ENCODE data around the gene PDE6D. TPM values are rescaled to one million over a fixed set of nuclear protein-coding genes. Genes with fewer than 3 reads are reported as not detected.

PDE6D gene
- total RNA-seq, 2 donors from 2014 or later, result 37.8 to 45.0 TPM

DNA sequence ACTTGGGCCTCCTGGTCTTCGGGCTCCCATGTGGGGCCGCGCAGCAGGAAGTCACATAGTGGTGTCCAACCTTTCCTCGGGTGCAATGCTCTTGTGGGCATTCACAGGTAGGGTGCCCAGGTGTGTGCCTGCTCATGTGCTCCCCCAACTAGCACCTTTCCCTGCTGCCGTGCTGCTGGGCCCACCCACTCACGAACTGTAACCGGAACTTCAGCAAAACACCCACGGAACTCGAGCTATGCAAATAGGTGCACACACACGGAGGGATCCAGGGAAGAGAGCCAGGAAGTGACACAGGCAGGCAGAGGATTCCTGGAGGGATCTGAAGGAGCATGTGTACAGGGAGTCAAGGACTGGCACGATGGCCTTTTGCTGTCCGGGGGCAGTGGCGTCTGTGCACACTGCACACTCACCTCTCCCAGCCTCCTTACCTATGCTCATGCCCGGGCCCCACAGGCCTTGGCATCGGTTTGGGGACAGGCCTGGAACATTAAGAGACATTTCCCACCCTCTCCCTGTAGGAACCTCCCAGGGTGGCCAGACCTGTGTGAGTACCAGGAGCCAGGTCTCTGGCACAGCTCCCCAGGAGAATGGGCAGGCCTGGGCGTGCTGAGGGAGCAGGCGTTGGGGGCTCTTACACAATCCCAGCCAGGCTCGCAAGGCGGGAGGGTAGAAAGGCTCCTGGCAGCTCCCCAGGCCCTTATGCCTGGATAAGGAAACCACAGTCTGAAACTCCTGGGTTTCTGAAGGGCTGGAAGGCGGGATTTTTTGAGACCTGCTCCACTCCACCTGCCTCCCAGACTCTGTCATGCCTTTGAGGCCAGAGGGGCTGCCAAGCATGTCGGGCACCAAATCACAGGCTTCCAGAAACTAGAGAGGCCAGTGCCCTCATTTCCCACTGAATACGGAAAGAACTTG is 79.4 kb downstream of the PDE6D start:
- Mint-ChIP-seq H3K27me3 (ENCODE audit: low read depth) (no peaks in the 10 kb centered on the region), H3K4me1 (ENCODE audit: low read depth) (peaks cover 18% of the 10 kb centered on the region), H3K9me3 (no peaks in the 10 kb centered on the region), H3K36me3 (ENCODE audit: insufficient read depth in 2 of 2) (peaks cover 0 to 4% of the 10 kb centered on the region in 2 donors), H3K27ac (no peak overlapping the region), H3K4me3 (no peak overlapping the region)
- no peak for DNase-seq
- no peak for ATAC-seq (replicated peaks in 1 of 2)

DNA sequence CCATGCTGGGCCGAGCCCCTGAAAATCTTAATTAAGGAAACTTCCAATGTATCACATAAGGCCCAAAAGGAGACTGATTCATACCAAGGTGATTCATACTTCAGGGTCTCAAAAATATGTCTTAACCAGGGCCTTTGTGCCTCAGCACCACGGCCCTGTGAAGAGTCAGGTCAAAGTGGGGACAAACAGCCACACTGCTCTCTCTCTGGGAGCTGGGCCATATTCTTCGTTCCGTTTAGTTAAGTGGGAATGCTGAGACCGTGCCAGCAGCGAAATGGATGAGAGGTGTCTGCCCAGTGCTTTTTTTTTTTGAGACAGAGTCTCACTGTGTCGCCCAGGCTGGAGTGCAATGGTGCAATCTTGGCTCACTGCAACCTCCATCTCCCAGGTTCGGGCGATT is 82.1 kb downstream of the PDE6D start:
- no peaks in the 10 kb centered on the region for H3K9me3 Mint-ChIP-seq
- no peaks in the 10 kb centered on the region for H3K27me3 Mint-ChIP-seq (ENCODE audit: low read depth)
- DNase-seq (no peak), ATAC-seq (replicated peaks in 1 of 2) (no peak)
- no peak overlapping the region for H3K4me3 Mint-ChIP-seq
- no peak overlapping the region for H3K27ac Mint-ChIP-seq
- no peaks in the 10 kb centered on the region for H3K36me3 Mint-ChIP-seq (ENCODE audit: insufficient read depth in 2 of 2)
- peaks cover under 1% of the 10 kb centered on the region for H3K4me1 Mint-ChIP-seq (ENCODE audit: low read depth)

DNA sequence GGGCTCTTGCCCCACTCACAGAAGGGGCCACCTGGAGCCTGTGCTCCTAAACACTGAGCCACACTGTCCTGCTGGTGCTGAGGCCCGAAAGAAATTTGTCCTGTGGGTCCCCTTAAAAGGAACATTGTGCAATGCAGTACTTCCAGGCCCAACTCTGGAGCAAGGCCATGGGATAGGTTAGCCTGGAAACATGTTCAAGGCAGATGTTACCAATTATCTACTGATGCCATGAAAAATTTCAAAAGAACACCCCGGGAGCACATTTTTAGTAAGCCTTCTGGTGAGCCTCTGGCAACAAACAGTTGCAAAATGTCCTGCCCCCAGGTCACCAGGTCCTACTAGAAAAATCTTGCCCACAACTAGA is 85.1 kb downstream of the PDE6D start:
- DNase-seq (no peak), ATAC-seq (replicated peaks in 1 of 2) (no peak)
- Mint-ChIP-seq H3K4me3 (no peak overlapping the region), H3K36me3 (ENCODE audit: insufficient read depth in 2 of 2) (no peaks in the 10 kb centered on the region), H3K4me1 (ENCODE audit: low read depth) (no peaks in the 10 kb centered on the region), H3K27me3 (ENCODE audit: low read depth) (no peaks in the 10 kb centered on the region), H3K27ac (no peak overlapping the region), H3K9me3 (no peaks in the 10 kb centered on the region)

DNA sequence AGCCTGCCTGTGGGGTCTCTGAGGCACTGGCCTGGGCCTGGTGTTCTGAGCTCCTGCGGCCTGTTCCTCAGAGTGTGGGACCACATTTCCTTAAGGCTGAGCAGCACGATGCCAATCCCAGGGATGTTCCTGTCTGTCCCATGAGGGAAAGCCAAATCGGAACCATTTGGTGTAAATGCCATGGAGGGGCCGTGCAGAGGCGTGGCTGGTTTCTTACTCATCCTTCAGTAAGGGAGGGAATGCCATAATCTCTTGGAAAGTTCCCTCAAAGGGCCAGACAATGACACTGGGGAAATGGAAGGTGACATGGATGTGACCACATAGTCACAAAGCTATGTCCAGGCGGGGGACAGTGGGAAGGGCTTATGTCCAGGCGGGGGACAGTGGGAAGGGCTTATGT is 87.1 kb downstream of the PDE6D start:
- no peak overlapping the region for H3K27ac Mint-ChIP-seq
- ATAC-seq (replicated peaks in 1 of 2), result no peak
- DNase-seq, result no peak
- H3K27me3 Mint-ChIP-seq (ENCODE audit: low read depth), result no peaks in the 10 kb centered on the region
- H3K36me3 Mint-ChIP-seq (ENCODE audit: insufficient read depth in 2 of 2), result no peaks in the 10 kb centered on the region
- H3K9me3 Mint-ChIP-seq, result no peaks in the 10 kb centered on the region
- H3K4me3 Mint-ChIP-seq, result no peak overlapping the region
- no peaks in the 10 kb centered on the region for H3K4me1 Mint-ChIP-seq (ENCODE audit: low read depth)

DNA sequence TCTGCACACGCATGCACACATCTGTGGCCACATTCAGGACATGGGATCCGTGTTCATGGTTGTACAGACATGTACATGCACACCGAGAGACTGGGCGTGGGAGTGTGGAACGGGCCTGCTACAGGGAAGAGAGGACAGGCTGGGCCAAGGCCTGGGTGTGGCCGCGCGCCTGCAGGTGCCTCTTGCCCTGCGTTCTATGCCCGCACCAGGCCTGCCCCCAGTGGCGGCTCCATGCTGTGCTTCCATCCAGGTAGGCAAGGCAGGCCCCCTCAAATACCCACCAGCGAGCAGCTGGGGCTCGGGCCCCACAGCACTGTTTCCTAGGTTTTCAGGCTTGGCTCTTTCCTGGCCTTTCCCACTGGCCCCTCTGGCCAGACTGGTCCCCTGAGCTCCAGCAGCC is 88.2 kb downstream of the PDE6D start:
- no peak overlapping the region for H3K27ac Mint-ChIP-seq
- no peak overlapping the region for H3K4me3 Mint-ChIP-seq
- ATAC-seq (replicated peaks in 1 of 2) (no peak), DNase-seq (no peak)
- H3K9me3 Mint-ChIP-seq, result no peaks in the 10 kb centered on the region
- H3K36me3 Mint-ChIP-seq (ENCODE audit: insufficient read depth in 2 of 2), result no peaks in the 10 kb centered on the region
- no peaks in the 10 kb centered on the region for H3K27me3 Mint-ChIP-seq (ENCODE audit: low read depth)
- peaks cover 2% of the 10 kb centered on the region for H3K4me1 Mint-ChIP-seq (ENCODE audit: low read depth)

DNA sequence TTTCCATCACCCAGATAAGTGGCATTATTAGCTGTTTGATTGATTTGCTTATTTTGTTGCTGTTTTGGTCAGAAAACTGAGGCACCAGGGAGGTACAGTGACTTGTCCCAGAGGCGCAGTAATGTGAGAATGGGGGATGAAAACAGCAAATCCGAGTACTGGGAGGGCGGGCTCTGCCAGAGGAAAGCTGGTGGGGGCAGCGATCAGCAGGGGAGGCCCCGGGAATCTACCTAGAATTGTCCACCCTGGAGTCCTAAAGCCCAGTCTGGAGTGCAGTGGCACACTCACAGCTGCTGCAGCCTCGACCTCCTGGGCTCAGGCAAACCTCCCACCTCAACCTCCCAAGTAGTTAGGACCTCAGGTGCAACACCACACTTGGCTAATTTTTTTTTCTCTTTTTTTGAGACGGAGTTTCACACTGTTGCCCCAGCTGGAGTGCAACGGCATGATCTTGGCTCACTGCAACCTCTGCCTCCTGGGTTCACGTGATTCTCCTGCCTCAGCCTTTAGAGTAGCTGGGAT is 89.8 kb downstream of the PDE6D start:
- H3K4me3 Mint-ChIP-seq, result no peak overlapping the region
- DNase-seq (no peak), ATAC-seq (replicated peaks in 1 of 2) (no peak)
- no peak overlapping the region for H3K27ac Mint-ChIP-seq
- H3K4me1 Mint-ChIP-seq (ENCODE audit: low read depth), result peaks cover 16% of the 10 kb centered on the region
- H3K36me3 Mint-ChIP-seq (ENCODE audit: insufficient read depth in 2 of 2), result no peaks in the 10 kb centered on the region
- no peaks in the 10 kb centered on the region for H3K27me3 Mint-ChIP-seq (ENCODE audit: low read depth)
- H3K9me3 Mint-ChIP-seq, result no peaks in the 10 kb centered on the region

DNA sequence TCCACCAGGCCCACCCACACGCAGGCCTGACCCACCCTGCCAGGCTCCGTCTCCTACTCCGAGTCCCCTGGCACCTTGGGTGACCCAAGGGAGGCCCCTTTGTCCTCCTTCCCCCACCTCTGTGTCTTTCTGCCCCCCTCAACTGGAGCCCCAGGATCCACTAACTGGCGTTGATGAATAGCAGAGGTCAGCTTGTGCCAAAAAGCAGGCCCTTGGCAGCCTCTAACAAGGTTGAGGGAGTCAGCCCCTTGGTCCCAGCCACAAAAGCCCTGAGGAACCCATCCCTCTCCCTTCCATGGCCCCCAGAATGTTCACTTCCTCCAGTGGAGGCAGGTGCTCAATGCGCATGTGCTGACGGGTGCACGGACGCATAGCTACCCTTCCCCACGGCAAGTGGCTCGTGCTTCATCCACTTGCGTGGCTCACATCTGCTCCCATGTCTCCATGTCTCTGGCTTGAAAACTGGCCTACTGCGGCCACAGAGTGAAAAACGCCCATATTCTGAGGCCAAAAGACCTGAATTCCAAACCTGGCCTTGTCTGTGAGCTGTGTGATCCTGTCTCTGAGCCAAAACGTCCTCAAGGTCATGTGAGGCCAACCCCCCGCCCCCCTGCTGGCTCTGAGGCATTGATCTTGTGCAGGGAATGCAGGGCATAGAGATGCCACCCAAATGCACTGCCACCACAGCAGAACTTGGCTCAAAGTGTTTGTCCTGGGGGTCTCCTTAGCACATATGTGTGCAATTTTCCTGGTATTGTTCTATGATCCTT is 91.8 kb downstream of the PDE6D start:
- H3K27me3 Mint-ChIP-seq (ENCODE audit: low read depth), result peaks cover under 1% of the 10 kb centered on the region
- no peaks in the 10 kb centered on the region for H3K9me3 Mint-ChIP-seq
- ATAC-seq (replicated peaks in 1 of 2) (no peak), DNase-seq (no peak)
- H3K4me3 Mint-ChIP-seq, result no peak overlapping the region
- H3K36me3 Mint-ChIP-seq (ENCODE audit: insufficient read depth in 2 of 2), result no peaks in the 10 kb centered on the region
- H3K4me1 Mint-ChIP-seq (ENCODE audit: low read depth), result peaks cover 23% of the 10 kb centered on the region
- H3K27ac Mint-ChIP-seq, result no peak overlapping the region

DNA sequence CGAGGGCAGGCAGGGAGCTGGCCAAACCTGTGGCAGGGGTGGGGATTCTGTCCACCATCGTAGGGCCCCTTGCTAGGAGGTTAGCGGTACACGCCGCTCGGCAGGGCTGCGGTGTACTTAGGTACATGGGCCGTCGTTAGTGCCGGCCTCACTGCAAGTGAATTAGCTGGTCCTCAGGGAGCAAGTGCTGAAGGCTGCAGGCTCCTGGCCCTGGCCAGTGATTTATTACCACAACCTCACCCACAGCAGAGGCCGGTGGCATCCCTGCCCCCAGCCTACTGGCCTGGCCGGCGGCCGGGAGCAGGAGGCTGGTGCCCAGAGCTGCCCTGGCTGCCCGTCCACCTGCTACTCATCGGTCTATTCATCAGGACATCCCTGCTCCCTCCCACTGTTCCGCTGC is 92.4 kb downstream of the PDE6D start:
- Mint-ChIP-seq H3K36me3 (ENCODE audit: insufficient read depth in 2 of 2) (no peaks in the 10 kb centered on the region), H3K4me3 (no peak overlapping the region), H3K27ac (no peak overlapping the region), H3K9me3 (no peaks in the 10 kb centered on the region), H3K4me1 (ENCODE audit: low read depth) (peaks cover 29% of the 10 kb centered on the region), H3K27me3 (ENCODE audit: low read depth) (peaks cover 6% of the 10 kb centered on the region)
- DNase-seq (no peak), ATAC-seq (replicated peaks in 1 of 2) (no peak)

DNA sequence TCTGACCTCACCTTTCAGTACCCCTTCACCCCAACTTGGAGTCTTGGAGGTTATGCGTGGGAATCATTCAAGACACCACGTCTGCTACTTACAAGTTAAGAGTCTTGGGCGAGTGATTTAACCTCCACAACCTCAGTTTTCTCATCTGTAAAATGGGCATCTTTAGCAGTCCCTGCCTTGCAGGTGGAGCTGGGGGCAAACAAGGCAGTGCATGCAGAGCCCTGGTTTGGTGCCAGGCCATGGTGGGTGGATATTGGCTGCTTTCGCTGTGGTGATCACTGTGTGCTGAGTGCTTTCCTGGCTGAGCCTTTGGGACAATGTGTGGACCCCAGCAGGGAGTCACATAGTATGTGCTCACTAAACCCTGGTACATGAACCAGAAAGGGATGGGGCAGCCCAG is 93.1 kb downstream of the PDE6D start:
- Mint-ChIP-seq H3K27ac (no peak overlapping the region), H3K27me3 (ENCODE audit: low read depth) (peaks cover 7% of the 10 kb centered on the region), H3K9me3 (no peaks in the 10 kb centered on the region), H3K36me3 (ENCODE audit: insufficient read depth in 2 of 2) (no peaks in the 10 kb centered on the region), H3K4me3 (no peak overlapping the region), H3K4me1 (ENCODE audit: low read depth) (peaks cover 29% of the 10 kb centered on the region)
- DNase-seq (no peak), ATAC-seq (replicated peaks in 1 of 2) (no peak)

DNA sequence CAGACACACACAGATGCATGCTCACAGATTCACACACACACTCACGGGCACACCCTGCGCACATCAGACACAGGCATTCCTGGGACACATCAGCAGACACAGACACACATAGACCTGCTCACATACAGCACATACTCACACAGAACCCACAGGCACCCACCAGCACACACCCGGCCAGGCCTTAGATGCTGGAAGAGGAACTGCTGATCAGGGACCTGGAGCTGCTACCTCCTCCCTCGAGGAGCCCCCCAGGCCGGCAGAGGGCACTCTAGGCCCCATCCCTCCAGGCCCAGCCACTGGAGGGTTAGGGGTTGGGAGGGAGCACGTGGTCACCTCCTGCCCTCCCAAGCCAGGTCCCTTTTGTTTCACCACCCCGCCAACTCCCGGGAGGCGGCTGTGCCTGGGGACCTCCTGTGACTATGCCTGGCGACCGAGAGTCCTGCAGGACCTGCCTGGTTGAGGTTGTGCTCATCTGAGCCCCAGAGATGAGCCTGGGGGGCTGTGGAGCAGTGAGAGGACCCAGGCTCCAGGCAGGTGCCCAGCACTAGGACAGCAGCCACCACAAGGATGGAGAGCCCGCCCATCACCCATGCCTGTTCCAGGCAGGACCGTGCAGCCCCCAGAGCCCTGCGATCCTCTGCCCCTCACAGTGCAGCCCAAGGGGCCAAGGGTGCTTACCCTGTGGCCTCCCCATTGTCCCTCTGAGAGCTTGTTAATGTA is 93.8 kb downstream of the PDE6D start:
- ATAC-seq (replicated peaks in 1 of 2), result peak; percentile 90 to 91
- no peak overlapping the region for H3K27ac Mint-ChIP-seq
- peaks cover 33% of the 10 kb centered on the region for H3K4me1 Mint-ChIP-seq (ENCODE audit: low read depth)
- peak overlapping the region in 1 of 2 donors; percentile 39 for H3K4me3 Mint-ChIP-seq
- H3K27me3 Mint-ChIP-seq (ENCODE audit: low read depth), result peaks cover 14% of the 10 kb centered on the region
- peak; percentile 72 to 78 for DNase-seq
- no peaks in the 10 kb centered on the region for H3K36me3 Mint-ChIP-seq (ENCODE audit: insufficient read depth in 2 of 2)
- no peaks in the 10 kb centered on the region for H3K9me3 Mint-ChIP-seq

DNA sequence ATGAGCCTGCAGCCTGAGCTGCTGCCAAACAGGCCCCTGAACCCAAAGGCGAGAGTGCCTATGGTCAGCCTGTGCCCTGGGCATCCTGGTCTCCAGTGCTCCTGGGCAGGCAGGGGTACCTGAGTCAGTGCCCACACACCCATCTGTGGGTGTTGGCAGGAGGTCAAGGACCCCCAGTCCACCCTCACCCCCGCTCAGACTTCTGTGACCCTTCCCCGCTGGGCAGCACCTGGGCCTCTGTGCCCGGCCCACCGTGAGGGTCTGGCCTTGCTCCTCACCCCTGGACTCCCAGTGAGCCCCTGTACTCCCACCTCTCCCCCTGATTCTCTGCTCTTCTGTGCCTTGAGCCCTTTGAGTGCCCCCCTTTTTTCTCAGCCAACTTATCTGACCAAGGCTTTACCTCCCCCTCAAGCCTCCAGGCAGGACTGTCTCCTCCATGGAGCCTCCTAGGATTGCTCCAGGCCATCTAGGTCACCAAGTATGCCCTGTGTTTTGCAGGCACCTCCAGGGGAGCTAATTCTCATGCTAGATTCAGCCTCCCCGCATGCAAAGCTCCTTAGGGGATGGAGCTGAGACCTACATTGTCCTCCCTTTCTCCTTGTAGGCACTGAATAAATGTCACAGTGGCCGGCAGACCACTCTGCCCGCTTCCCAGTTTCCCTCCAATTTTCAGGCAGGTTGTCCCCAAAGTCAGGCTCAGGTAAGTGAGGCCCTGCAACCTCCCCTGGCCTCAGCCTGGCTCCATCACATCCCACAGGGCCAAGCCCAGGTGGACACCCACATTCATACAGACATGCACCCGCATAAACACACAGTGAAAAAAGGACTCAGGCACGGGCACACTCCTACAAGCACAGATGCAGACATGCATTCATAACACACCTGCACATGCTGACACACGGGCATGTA is 94.6 kb downstream of the PDE6D start:
- peaks cover 37% of the 10 kb centered on the region for H3K4me1 Mint-ChIP-seq (ENCODE audit: low read depth)
- H3K27ac Mint-ChIP-seq, result no peak overlapping the region
- DNase-seq, result no peak
- ATAC-seq (replicated peaks in 1 of 2), result no peak
- no peaks in the 10 kb centered on the region for H3K9me3 Mint-ChIP-seq
- H3K27me3 Mint-ChIP-seq (ENCODE audit: low read depth), result peaks cover 22% of the 10 kb centered on the region
- no peak overlapping the region for H3K4me3 Mint-ChIP-seq
- H3K36me3 Mint-ChIP-seq (ENCODE audit: insufficient read depth in 2 of 2), result peaks cover under 1 to 1% of the 10 kb centered on the region in 2 donors

Data from activated T-cell treated with anti-CD3 and anti-CD28 coated beads, Interleukin-2, amount 50 U/mL, for 72 hours (primary cell).